Right lobe of liver (tissue), 4 donors: ENCODE results near the gene HACD3.

ENCODE experiments used
- CTCF ChIP-seq, 4 donors: fragments of 200-600 bp in 3 of 4; fragments of 450-650 bp in 1 of 4; IDR thresholded peaks; one replicate each; pipeline versions ENCODE4 v1.5.1 to v1.8.0; 2016 to 2022; ENCODE audit warnings: antibody characterized with exemption in 4 of 4, mild to moderate bottlenecking in 2 of 4
- POLR2A ChIP-seq: fragments of 450-650 bp; IDR thresholded peaks from one replicate; pipeline ENCODE4 v1.6.1; 2017; ENCODE audit warnings: antibody characterized with exemption, mild to moderate bottlenecking
- donor health status: DM: no; HTN: no; CAD: no.
- donor health status: DM: no; HTN: no; CAD: no.
- donor health status: DM: no; HTN: yes; CAD: no.

GRCh38 chr15:65584241-65584640 is 54.0 kb downstream of the HACD3 start:
- TF ChIP-seq POLR2A, result no peak
- no peak for TF ChIP-seq CTCF (IDR thresholded peaks at IDR 0.05)
